PC-3 (cell line): ENCODE data around the gene SMIM27. TPM values are rescaled to one million over a fixed set of nuclear protein-coding genes. Genes with fewer than 3 reads are reported as not detected.

Experiments used
- ATAC-seq: fragments of 200-7000 bp; cut with Tn5 transposase; 2 replicates; pipeline ENCODE4 v1.9.1; 2020; ENCODE audit warnings: mild to moderate bottlenecking, moderate library complexity
- BruUV-seq: library from RNA; stranded (reverse); fragments of 400-500 nt; replicated peaks from 2 replicates; lab custom pipeline; 2021; lab: Mats Ljungman, UMichigan
- CTCF ChIA-PET: fragments of 300-600 bp; sonication (Branson Sonifier 250); formaldehyde crosslinking; loops from one replicate; lab custom pipeline; 2022; ENCODE audit warnings: antibody characterized with exemption; lab: Charles Lee
- POLR2A ChIA-PET: fragments of 300-600 bp; sonication (Branson Sonifier 250); formaldehyde crosslinking; loops from one replicate; lab custom pipeline; 2022; ENCODE audit warnings: antibody characterized with exemption; ENCODE audit not compliant: unreplicated experiment; lab: Charles Lee
- DNase-seq: peaks from one replicate; pipeline ENCODE4 v3.0.0-alpha.2; 2015
- H2AFZ ChIP-seq: fragments of 300-600 bp; sonication (generic); 2 replicates; pipeline ENCODE4 v1.6.0; 2016; ENCODE audit warnings: antibody characterized with exemption, low read length
- H3F3A ChIP-seq: fragments of 300-600 bp; sonication (generic); one replicate; pipeline ENCODE4 v1.6.0; 2017; ENCODE audit warnings: antibody characterized with exemption, low read length, control low read depth, mild to moderate bottlenecking; ENCODE audit not compliant: unreplicated experiment
- H3K27ac ChIP-seq: fragments of 300-600 bp; sonication (generic); 2 replicates; pipeline ENCODE4 v1.5.1; 2016; ENCODE audit warnings: mild to moderate bottlenecking, low read length
- H3K27me3 ChIP-seq: fragments of 300-600 bp; sonication (generic); 2 replicates; pipeline ENCODE4 v1.6.1; 2016; ENCODE audit warnings: low read length, mixed read lengths
- H3K36me3 ChIP-seq: fragments of 300-600 bp; sonication (generic); 2 replicates; pipeline ENCODE4 v1.6.1; 2016; ENCODE audit warnings: low read depth, mixed run types, low read length, mixed read lengths
- H3K4me1 ChIP-seq: fragments of 300-600 bp; sonication (generic); 2 replicates; pipeline ENCODE4 v1.5.1; 2016; ENCODE audit warnings: low read length; ENCODE audit not compliant: insufficient read depth
- H3K4me2 ChIP-seq: fragments of 300-600 bp; sonication (generic); 2 replicates; pipeline ENCODE4 v1.6.0; 2016; ENCODE audit warnings: low read length
- H3K4me3 ChIP-seq: fragments of 300-600 bp; sonication (generic); 2 replicates; pipeline ENCODE4 v1.5.1; 2016; ENCODE audit warnings: mild to moderate bottlenecking, low read length, mixed read lengths
- H3K79me2 ChIP-seq: fragments of 300-600 bp; sonication (generic); 2 replicates; pipeline ENCODE4 v1.6.1; 2017; ENCODE audit warnings: low read length, mixed read lengths
- H3K9ac ChIP-seq: fragments of 300-600 bp; sonication (generic); 2 replicates; pipeline ENCODE4 v1.6.0; 2016; ENCODE audit warnings: mild to moderate bottlenecking, low read length
- H3K9me2 ChIP-seq: fragments of 300-600 bp; sonication (generic); replicated peaks from 2 replicates; pipeline ENCODE4 v1.6.1; 2016; ENCODE audit warnings: mixed run types, low read length, mixed read lengths
- H3K9me3 ChIP-seq: fragments of 300-600 bp; sonication (generic); 2 replicates; pipeline ENCODE4 v1.6.1; 2016; ENCODE audit warnings: low read length, mixed read lengths
- H4K20me1 ChIP-seq: fragments of 300-600 bp; sonication (generic); 2 replicates; pipeline ENCODE4 v1.6.1; 2016; ENCODE audit warnings: low read length, mixed read lengths
- EZH2 ChIP-seq: fragments of 300-600 bp; sonication (generic); IDR thresholded peaks from one replicate; pipeline ENCODE4 v1.6.1; 2017; ENCODE audit warnings: antibody characterized with exemption, mild to moderate bottlenecking, low read length; ENCODE audit not compliant: unreplicated experiment
- EZH2phosphoT487 ChIP-seq: fragments of 300-600 bp; sonication (generic); IDR thresholded peaks from 2 replicates; pipeline ENCODE4 v1.6.1; 2018; ENCODE audit warnings: mild to moderate bottlenecking, antibody characterized with exemption, low read length, borderline replicate concordance
- intact Hi-C: fragments of 100-400 bp; cut with micrococcal nuclease; formaldehyde crosslinking; loops from 2 replicates; pipeline ENCODE4 v1.9.0; 2023
- total RNA-seq: library from RNA; depleted of rRNA; stranded (reverse); fragments of >200 nt; gene quantifications from 2 replicates; pipeline ENCODE4 v1.2.3, GENCODE V29; 2014
- TF ChIP-seq, protein P1 (sequence below): fragments of 300-600 bp; sonication (generic); conservative IDR thresholded peaks from 2 replicates; pipeline ENCODE4 v1.5.1; 2017; ENCODE audit warnings: antibody characterized with exemption, low read depth, mild to moderate bottlenecking, low read length

SMIM27 gene
- total RNA-seq, 1 experiment from 2014 or later: 3.0 TPM

- Histone ChIP-seq H3K36me3 (no peaks in the 10 kb centered on the region), H3K4me2 (peak within 1 kb of the TSS; percentile 98), H3K27me3 (no peaks in the 10 kb centered on the region), H3K9me2 (no peaks in the 10 kb centered on the region), H3K9me3 (no peaks in the 10 kb centered on the region), H3K9ac (peak within 1 kb of the TSS; percentile 79), H3F3A (no peaks in the 10 kb centered on the region), H3K4me3 (peak within 1 kb of the TSS; percentile 92), H3K79me2 (peaks cover 28% of the 10 kb centered on the region), H4K20me1 (no peaks in the 10 kb centered on the region), H2AFZ (peak within 1 kb of the TSS; percentile 94), H3K4me1 (peaks cover 7% of the 10 kb centered on the region; the same call in 1 of the 2 replicates), H3K27ac (peak within 1 kb of the TSS; percentile 78)
- CTCF ChIA-PET: interaction anchor here (0.5 to 2.1 kb wide), 8 partner anchors 14 to 147 kb away, joined by 3 to 16 read pairs (median 4); no protein-coding TSS in a partner anchor
- intact Hi-C loops: loop anchor here (2.0 kb wide), 2 partner anchors 47 to 147 kb away; partner anchors contain the start of gene NDUFB6
- ATAC-seq (peak; percentile 88), DNase-seq (peak; percentile 87)
- TF ChIP-seq, protein P1, sequence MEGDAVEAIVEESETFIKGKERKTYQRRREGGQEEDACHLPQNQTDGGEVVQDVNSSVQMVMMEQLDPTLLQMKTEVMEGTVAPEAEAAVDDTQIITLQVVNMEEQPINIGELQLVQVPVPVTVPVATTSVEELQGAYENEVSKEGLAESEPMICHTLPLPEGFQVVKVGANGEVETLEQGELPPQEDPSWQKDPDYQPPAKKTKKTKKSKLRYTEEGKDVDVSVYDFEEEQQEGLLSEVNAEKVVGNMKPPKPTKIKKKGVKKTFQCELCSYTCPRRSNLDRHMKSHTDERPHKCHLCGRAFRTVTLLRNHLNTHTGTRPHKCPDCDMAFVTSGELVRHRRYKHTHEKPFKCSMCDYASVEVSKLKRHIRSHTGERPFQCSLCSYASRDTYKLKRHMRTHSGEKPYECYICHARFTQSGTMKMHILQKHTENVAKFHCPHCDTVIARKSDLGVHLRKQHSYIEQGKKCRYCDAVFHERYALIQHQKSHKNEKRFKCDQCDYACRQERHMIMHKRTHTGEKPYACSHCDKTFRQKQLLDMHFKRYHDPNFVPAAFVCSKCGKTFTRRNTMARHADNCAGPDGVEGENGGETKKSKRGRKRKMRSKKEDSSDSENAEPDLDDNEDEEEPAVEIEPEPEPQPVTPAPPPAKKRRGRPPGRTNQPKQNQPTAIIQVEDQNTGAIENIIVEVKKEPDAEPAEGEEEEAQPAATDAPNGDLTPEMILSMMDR: peak; percentile 63
- no peak for TF ChIP-seq EZH2phosphoT487
- no TSS peak for BruUV-seq
- POLR2A ChIA-PET: interaction anchor here (1.2 kb wide), 1 partner anchor 147 kb away, joined by 12 read pairs; no protein-coding TSS in a partner anchor
Measured at GRCh38 chr9:32526041-32526706, 26.0 kb upstream of the SMIM27 start, which contains the start of gene RIGI. Gene RIGI, minus strand, starts transcription at chr9:32526196. Its CDS starts 30 bp downstream, at chr9:32526166.

- DNase-seq (no peak), ATAC-seq (no peak)
- Histone ChIP-seq H3K27me3 (no peaks in the 10 kb centered on the region), H2AFZ (peak overlapping the region; percentile 94), H3K4me1 (peaks cover 7% of the 10 kb centered on the region; the same call in 1 of the 2 replicates), H3F3A (no peaks in the 10 kb centered on the region), H3K27ac (peak overlapping the region; percentile 78; the same call in 1 of the 2 replicates), H3K4me3 (peak overlapping the region; percentile 92), H3K79me2 (peaks cover 28% of the 10 kb centered on the region), H3K9me3 (no peaks in the 10 kb centered on the region), H3K9me2 (no peaks in the 10 kb centered on the region), H3K4me2 (peak overlapping the region; percentile 98), H4K20me1 (no peaks in the 10 kb centered on the region), H3K9ac (peak overlapping the region; percentile 45), H3K36me3 (no peaks in the 10 kb centered on the region)
- TF ChIP-seq EZH2: no peak
- TF ChIP-seq, protein P1: 0 out of 2 replicates have a peak, but pooled peaks have one; percentile 4
- TF ChIP-seq EZH2phosphoT487: no peak
- ChIA-PET CTCF (interaction anchor here (0.6 to 2.1 kb wide), 6 partner anchors 26 to 148 kb away, joined by 3 to 16 read pairs (median 8); no protein-coding TSS in a partner anchor), POLR2A (interaction anchor here (1.2 kb wide), 1 partner anchor 148 kb away, joined by 12 read pairs; no protein-coding TSS in a partner anchor)
- intact Hi-C loops: loop anchor here (2.0 kb wide), 2 partner anchors 46 to 148 kb away; partner anchors contain the start of gene NDUFB6
- BruUV-seq: TSS peak; percentile 64
Measured at GRCh38 chr9:32526707-32527048, 25.4 kb upstream of the SMIM27 start.

- H3K27me3 ChIP-seq: no peaks in the 10 kb centered on the region
- no peaks in the 10 kb centered on the region for H3K4me1 ChIP-seq
- no peaks in the 10 kb centered on the region for H3K36me3 ChIP-seq
- H3K27ac ChIP-seq: no peak overlapping the region
- H3K4me3 ChIP-seq: no peak overlapping the region
- BruUV-seq: no TSS peak
- H3K4me2 ChIP-seq: no peak overlapping the region
- no peak for DNase-seq
- no peak overlapping the region for H2AFZ ChIP-seq
- CTCF ChIA-PET: no interaction called here
- H3K9ac ChIP-seq: no peak overlapping the region
- no peaks in the 10 kb centered on the region for H3K9me3 ChIP-seq
- H3K9me2 ChIP-seq: no peaks in the 10 kb centered on the region
- no peaks in the 10 kb centered on the region for H3K79me2 ChIP-seq
- no peaks in the 10 kb centered on the region for H3F3A ChIP-seq
- TF ChIP-seq, protein P1: no peak
- TF ChIP-seq EZH2: no peak
- no peak for TF ChIP-seq EZH2phosphoT487
- intact Hi-C loops: no loop called here
- POLR2A ChIA-PET: no interaction called here
- no peaks in the 10 kb centered on the region for H4K20me1 ChIP-seq
- no peak for ATAC-seq
Measured at GRCh38 chr9:32533336-32533735, 18.8 kb upstream of the SMIM27 start.
